GM12878 (cell line): Measurements from ENCODE around the gene NCOA6.

Source experiments
- CREB1 ChIP-seq: IDR thresholded peaks from 2 replicates; pipeline ENCODE4 v1.6.1; 2012; ENCODE audit warnings: low read depth, mild to moderate bottlenecking, inconsistent platforms
- EGR1 ChIP-seq, 2 experiments: IDR thresholded peaks; 1 replicate in 1 of 2; 2 replicates in 1 of 2; pipeline ENCODE4 v1.6.1; 2011 to 2012; ENCODE audit warnings: low read depth in 2 of 2, low read length in 2 of 2, borderline replicate concordance in 1 of 2, mild to moderate bottlenecking in 1 of 2, moderate library complexity in 1 of 2
- EZH2 ChIP-seq: IDR thresholded peaks from 2 replicates; pipeline ENCODE4 v1.6.1; 2012; ENCODE audit warnings: low read depth, mild to moderate bottlenecking, control low read depth, inconsistent platforms, low read length, borderline replicate concordance; ENCODE audit not compliant: control insufficient read depth
- GABPA ChIP-seq: IDR thresholded peaks from 2 replicates; pipeline ENCODE4 v1.6.1; 2014; ENCODE audit warnings: antibody characterized with exemption, low read depth, mild to moderate bottlenecking, inconsistent platforms
- NFIC ChIP-seq: IDR thresholded peaks from 2 replicates; pipeline ENCODE4 v1.6.1; 2012; ENCODE audit warnings: low read depth, mild to moderate bottlenecking, inconsistent platforms, low read length, moderate library complexity
- PKNOX1 ChIP-seq: fragments of 450-650 bp; IDR thresholded peaks from 2 replicates; pipeline ENCODE4 v1.6.1; 2016; ENCODE audit warnings: mild to moderate bottlenecking
- POLR2A ChIP-seq: IDR thresholded peaks from 2 replicates; pipeline ENCODE4 v1.6.1; 2011; ENCODE audit warnings: low read depth, mild to moderate bottlenecking, low read length
- POLR2AphosphoS5 ChIP-seq: IDR thresholded peaks from 2 replicates; pipeline ENCODE4 v1.6.1; 2011; ENCODE audit warnings: mild to moderate bottlenecking, low read length, inconsistent platforms
- RAD21 ChIP-seq: IDR thresholded peaks from 2 replicates; pipeline ENCODE4 v1.6.1; 2011; ENCODE audit warnings: mild to moderate bottlenecking, low read depth, low read length, moderate library complexity; ENCODE audit not compliant: insufficient read depth
- RAD51 ChIP-seq: fragments of 450-650 bp; IDR thresholded peaks from 2 replicates; pipeline ENCODE4 v1.6.1; 2016; ENCODE audit warnings: moderate library complexity, mild to moderate bottlenecking, inconsistent platforms
- SPI1 ChIP-seq: IDR thresholded peaks from 2 replicates; pipeline ENCODE4 v1.6.1; 2011; ENCODE audit warnings: low read depth, mild to moderate bottlenecking, low read length, moderate library complexity, borderline replicate concordance; ENCODE audit not compliant: insufficient read depth
- SRF ChIP-seq, 2 experiments: IDR thresholded peaks; 2 replicates each; pipeline ENCODE4 v1.6.1; 2011; ENCODE audit warnings: low read depth in 2 of 2, low read length in 2 of 2, mild to moderate bottlenecking in 1 of 2, moderate library complexity in 1 of 2
- YY1 ChIP-seq: IDR thresholded peaks from 2 replicates; pipeline ENCODE4 v1.6.1; 2011; ENCODE audit warnings: low read depth, mild to moderate bottlenecking, low read length
- TF ChIP-seq, protein P1 (sequence below), 3 experiments: IDR thresholded peaks in 2 of 3; conservative IDR thresholded peaks in 1 of 3; 2 replicates each; pipeline ENCODE4 v1.5.1; 2011; ENCODE audit warnings: low read depth in 3 of 3, low read length in 3 of 3, mild to moderate bottlenecking in 3 of 3, control low read depth in 2 of 3, moderate library complexity in 2 of 3, inconsistent platforms in 1 of 3, mixed read lengths in 1 of 3; ENCODE audit not compliant: control insufficient read depth in 2 of 3, insufficient read depth in 1 of 3; ENCODE audit errors: extremely low read depth in 1 of 3

- TF ChIP-seq POLR2AphosphoS5 (no peak), YY1 (no peak), SRF (IDR thresholded peaks at IDR 0.05; ENCODE audit: low read depth in 2 of 2, low read length in 2 of 2) (no peak), POLR2A (no peak), NFIC (no peak), RAD21 (no peak), SPI1 (no peak), EGR1 (IDR thresholded peaks at IDR 0.05; ENCODE audit: borderline replicate concordance in 1 of 2, low read depth in 2 of 2, low read length in 2 of 2) (no peak), EZH2 (no peak), GABPA (no peak), RAD51 (no peak), PKNOX1 (no peak), CREB1 (no peak)
- TF ChIP-seq, protein P1, sequence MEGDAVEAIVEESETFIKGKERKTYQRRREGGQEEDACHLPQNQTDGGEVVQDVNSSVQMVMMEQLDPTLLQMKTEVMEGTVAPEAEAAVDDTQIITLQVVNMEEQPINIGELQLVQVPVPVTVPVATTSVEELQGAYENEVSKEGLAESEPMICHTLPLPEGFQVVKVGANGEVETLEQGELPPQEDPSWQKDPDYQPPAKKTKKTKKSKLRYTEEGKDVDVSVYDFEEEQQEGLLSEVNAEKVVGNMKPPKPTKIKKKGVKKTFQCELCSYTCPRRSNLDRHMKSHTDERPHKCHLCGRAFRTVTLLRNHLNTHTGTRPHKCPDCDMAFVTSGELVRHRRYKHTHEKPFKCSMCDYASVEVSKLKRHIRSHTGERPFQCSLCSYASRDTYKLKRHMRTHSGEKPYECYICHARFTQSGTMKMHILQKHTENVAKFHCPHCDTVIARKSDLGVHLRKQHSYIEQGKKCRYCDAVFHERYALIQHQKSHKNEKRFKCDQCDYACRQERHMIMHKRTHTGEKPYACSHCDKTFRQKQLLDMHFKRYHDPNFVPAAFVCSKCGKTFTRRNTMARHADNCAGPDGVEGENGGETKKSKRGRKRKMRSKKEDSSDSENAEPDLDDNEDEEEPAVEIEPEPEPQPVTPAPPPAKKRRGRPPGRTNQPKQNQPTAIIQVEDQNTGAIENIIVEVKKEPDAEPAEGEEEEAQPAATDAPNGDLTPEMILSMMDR (IDR thresholded peaks at IDR 0.05 in 2 of 3, conservative IDR thresholded peaks at IDR 0.05 in 1 of 3; ENCODE audit: control insufficient read depth in 2 of 3, extremely low read depth in 1 of 3, insufficient read depth in 1 of 3, low read depth in 3 of 3, low read length in 3 of 3) = no peak
Observed at GRCh38 chr20:34762031-34762555, 63.4 kb downstream of the NCOA6 start.
